Thymus (tissue), 11 donors: Measurements from ENCODE around the gene HCK. TPM values are rescaled to one million over a fixed set of nuclear protein-coding genes. Genes with fewer than 3 reads are reported as not detected.
A peak's percentile ranks its signal among the peaks of the same experiment; 100 is the strongest.

Experiments
- DNase-seq, 9 donors: peaks; one replicate each; pipeline ENCODE4 v3.0.0-alpha.2; 2013; ENCODE audit warnings: low spot score in 9 of 9, low read depth in 6 of 9, missing footprints in 1 of 9
- H3K27ac ChIP-seq, 2 donors: one replicate each; pipeline ENCODE4 v1.5.1; 2013; ENCODE audit warnings: control low read depth in 1 of 2, low read depth in 1 of 2, low read length in 1 of 2, mild to moderate bottlenecking in 1 of 2, moderate library complexity in 1 of 2
- H3K27me3 ChIP-seq, 2 donors: one replicate each; pipeline ENCODE4 v1.5.1; 2013; ENCODE audit warnings: low read length in 1 of 2; ENCODE audit not compliant: control insufficient read depth in 2 of 2, insufficient read depth in 1 of 2
- H3K36me3 ChIP-seq, 2 donors: one replicate each; pipeline ENCODE4 v1.5.1; 2013; ENCODE audit warnings: low read length in 1 of 2, mild to moderate bottlenecking in 1 of 2, moderate library complexity in 1 of 2; ENCODE audit not compliant: control insufficient read depth in 2 of 2, insufficient read depth in 2 of 2
- H3K4me1 ChIP-seq, 2 donors: one replicate each; pipeline ENCODE4 v1.5.1; 2013; ENCODE audit warnings: low read length in 2 of 2; ENCODE audit not compliant: control insufficient read depth in 2 of 2, insufficient read depth in 2 of 2
- H3K4me3 ChIP-seq, 2 donors: one replicate each; pipeline ENCODE4 v1.5.1; 2013; ENCODE audit warnings: low read length in 2 of 2, control low read depth in 1 of 2, mild to moderate bottlenecking in 1 of 2
- H3K9me3 ChIP-seq, 2 donors: one replicate each; pipeline ENCODE4 v1.5.1; 2013; ENCODE audit warnings: low read length in 1 of 2, mild to moderate bottlenecking in 1 of 2; ENCODE audit not compliant: control insufficient read depth in 2 of 2, insufficient read depth in 1 of 2
- WGBS: extraction: QIAGEN DNeasy Blood & Tissue Kit; methylation state at CpG from one replicate; pipeline ENCODE4 v1.1.7; 2013; 5-methylcytosine and 5-hydroxymethylcytosine counted together
- polyA plus RNA-seq: library from polyadenylated mRNA; stranded (reverse); fragments of 200-250 nt; gene quantifications from one replicate; pipeline ENCODE4 v1.2.3, GENCODE V29; 2013
- total RNA-seq: library from RNA; stranded (reverse); fragments of 120-200 nt; gene quantifications from one replicate; pipeline ENCODE4 v1.2.4, GENCODE V29; 2013
- donor health status: healthy.

Gene HCK
- total and polyA plus RNA-seq, 2 donors = 25.2 to 33.3 TPM

DNA sequence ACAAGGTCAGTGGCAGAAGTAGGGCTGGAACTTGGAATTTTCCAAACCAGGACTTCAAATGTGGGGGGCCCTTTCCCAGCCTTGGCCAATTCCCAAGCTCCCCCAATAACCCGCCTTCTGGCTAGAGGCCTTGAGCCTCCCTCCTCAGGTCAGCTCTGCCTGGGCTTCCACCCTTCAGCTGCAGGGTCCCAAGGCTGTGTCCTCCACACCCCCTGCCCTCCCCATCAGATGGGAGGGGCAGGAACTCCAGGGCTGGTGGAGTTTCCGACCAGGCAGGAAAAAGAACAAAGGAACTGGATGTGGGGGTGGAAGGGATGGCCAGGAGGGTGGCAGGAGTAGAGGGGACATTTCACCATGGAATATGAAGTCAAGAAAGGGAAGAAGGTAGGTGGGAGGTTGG, 41.9 kb upstream of the HCK start, which contains the start of gene CCM2L:
Gene CCM2L (plus strand): TSS at position 338 of the 400 bp plus-strand sequence. CDS start 17 bp downstream, at position 355.
- peaks cover 2 to 22% of the 10 kb centered on the region in 2 donors for H3K27me3 ChIP-seq
- H3K36me3 ChIP-seq = no peaks in the 10 kb centered on the region
- no peak for DNase-seq
- no peaks in the 10 kb centered on the region for H3K9me3 ChIP-seq
- 91% methylated on average over 2 of the region's 2 CpGs for WGBS
- no peaks in the 10 kb centered on the region for H3K4me1 ChIP-seq
- no peak within 1 kb of the TSS for H3K27ac ChIP-seq
- no peak within 1 kb of the TSS for H3K4me3 ChIP-seq

DNA sequence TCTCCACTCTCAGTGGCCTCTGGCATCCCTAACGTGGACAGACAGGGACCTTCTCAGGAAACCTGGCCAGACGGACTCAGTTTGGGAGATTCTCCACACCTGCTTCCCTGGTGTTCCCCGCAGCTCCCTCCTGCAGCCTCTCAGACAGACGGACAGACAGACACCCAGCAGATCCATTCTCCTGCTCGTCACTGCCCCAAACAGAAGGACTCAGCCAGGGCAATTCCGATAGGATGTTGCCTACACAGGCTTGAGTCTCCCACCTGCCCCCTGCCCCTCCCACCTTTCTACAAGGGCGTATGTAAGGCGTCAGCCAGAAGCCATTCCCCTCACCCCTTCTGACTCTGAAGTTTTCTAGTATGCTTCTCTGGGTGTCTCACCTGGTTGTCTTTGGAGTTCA, 41.4 kb upstream of the HCK start:
- no peaks in the 10 kb centered on the region for H3K4me1 ChIP-seq
- no peak overlapping the region for H3K27ac ChIP-seq
- H3K36me3 ChIP-seq = no peaks in the 10 kb centered on the region
- H3K4me3 ChIP-seq = no peak overlapping the region
- no peak for DNase-seq
- 89% methylated on average over 8 of the region's 8 CpGs for WGBS
- H3K27me3 ChIP-seq = peaks cover 2 to 23% of the 10 kb centered on the region in 2 donors
- no peaks in the 10 kb centered on the region for H3K9me3 ChIP-seq

DNA sequence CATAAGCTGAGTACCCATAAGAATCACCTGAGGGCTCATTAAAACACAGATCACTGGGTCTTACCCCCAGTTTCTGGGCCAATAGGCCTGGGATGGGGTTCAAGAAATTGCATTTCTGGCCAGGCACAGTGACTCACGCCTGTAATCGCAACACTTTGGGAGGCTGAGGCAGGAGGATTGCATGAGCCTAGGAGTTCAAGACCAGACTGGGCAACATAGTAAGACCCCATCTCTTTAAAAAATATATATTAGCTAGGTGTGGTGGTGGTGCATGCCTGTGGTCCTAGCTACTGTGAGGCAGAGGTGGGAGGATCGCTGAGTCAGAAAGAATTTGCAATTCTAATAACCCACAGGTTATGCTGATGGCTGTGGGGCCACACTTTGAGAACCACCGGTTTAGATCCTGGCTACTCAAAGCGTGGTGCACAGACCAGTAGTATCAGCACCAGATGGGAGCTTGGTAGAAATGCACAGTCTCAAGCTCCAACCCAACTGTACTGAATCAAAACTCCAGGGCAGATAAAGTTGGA, 39.8 kb upstream of the HCK start:
- no peak overlapping the region for H3K27ac ChIP-seq

DNA sequence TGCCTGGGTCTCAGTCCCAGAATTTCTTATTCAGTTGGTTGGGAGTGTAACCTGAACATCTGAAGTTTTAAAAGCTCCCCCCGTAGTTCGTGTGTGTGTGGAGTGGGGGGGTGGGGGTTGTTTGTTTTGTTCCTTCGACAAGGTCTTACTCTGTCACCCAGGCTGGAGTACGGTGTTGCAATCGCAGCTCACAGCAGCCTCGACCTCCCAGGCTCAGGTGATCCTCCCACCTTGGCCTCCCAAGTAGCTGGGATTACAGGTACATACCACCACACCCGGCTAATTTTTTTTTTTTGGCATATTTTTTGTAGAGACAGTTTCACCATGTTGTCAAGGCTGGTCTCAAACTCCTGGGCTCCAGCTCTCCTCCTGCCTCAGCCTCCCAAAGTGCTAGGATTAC, 38.7 kb upstream of the HCK start:
- peaks cover 12 to 42% of the 10 kb centered on the region in 2 donors for H3K27me3 ChIP-seq
- no peak overlapping the region for H3K27ac ChIP-seq
- WGBS = 89% methylated on average over 7 of the region's 7 CpGs
- H3K9me3 ChIP-seq = no peaks in the 10 kb centered on the region
- DNase-seq = no peak
- peaks cover 0 to 2% of the 10 kb centered on the region in 2 donors for H3K4me1 ChIP-seq
- no peaks in the 10 kb centered on the region for H3K36me3 ChIP-seq
- H3K4me3 ChIP-seq = no peak overlapping the region

More for the DNA sequence above, 39.8 kb upstream of the HCK start:
- Histone ChIP-seq H3K9me3 (no peaks in the 10 kb centered on the region), H3K36me3 (no peaks in the 10 kb centered on the region), H3K4me1 (no peaks in the 10 kb centered on the region), H3K27me3 (peaks cover 2 to 34% of the 10 kb centered on the region in 2 donors), H3K4me3 (no peak overlapping the region)
- no peak for DNase-seq
- WGBS = 93% methylated on average over 5 of the region's 5 CpGs

DNA sequence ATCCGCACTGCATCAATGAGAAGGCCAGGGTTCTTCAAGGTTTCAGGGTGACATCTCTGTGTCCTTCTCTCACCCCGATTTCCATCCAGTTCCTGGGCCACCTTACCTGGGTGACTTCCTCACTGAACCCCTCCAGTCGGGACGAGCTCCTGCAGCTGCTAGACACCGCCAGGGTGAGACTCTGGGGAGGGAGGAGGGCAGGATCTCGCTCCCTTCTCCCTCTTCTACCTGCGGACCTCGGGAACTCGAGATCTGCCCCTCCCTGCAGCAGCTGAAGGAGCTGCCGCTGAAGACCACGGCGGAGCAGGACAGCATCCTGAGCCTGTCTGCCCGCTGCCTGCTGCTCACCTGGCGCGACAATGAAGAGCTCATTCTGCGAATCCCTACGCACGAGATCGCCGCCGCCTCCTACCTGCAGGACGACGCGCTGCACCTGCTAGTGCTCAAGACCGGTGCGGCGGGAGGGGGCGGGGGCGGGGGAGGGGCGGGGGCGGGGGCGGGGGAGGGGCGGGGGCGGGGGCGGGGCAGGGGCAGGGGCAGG, 34.3 kb upstream of the HCK start:
- H3K9me3 ChIP-seq = no peaks in the 10 kb centered on the region
- H3K36me3 ChIP-seq = no peaks in the 10 kb centered on the region
- no peak overlapping the region for H3K4me3 ChIP-seq
- peak in 2 of 9 donors; percentile 30 to 49 for DNase-seq
- peaks cover 31 to 69% of the 10 kb centered on the region in 2 donors for H3K27me3 ChIP-seq
- no peak overlapping the region for H3K27ac ChIP-seq
- peaks cover 0 to 17% of the 10 kb centered on the region in 2 donors for H3K4me1 ChIP-seq
- 19% methylated on average over 35 of the region's 35 CpGs for WGBS

DNA sequence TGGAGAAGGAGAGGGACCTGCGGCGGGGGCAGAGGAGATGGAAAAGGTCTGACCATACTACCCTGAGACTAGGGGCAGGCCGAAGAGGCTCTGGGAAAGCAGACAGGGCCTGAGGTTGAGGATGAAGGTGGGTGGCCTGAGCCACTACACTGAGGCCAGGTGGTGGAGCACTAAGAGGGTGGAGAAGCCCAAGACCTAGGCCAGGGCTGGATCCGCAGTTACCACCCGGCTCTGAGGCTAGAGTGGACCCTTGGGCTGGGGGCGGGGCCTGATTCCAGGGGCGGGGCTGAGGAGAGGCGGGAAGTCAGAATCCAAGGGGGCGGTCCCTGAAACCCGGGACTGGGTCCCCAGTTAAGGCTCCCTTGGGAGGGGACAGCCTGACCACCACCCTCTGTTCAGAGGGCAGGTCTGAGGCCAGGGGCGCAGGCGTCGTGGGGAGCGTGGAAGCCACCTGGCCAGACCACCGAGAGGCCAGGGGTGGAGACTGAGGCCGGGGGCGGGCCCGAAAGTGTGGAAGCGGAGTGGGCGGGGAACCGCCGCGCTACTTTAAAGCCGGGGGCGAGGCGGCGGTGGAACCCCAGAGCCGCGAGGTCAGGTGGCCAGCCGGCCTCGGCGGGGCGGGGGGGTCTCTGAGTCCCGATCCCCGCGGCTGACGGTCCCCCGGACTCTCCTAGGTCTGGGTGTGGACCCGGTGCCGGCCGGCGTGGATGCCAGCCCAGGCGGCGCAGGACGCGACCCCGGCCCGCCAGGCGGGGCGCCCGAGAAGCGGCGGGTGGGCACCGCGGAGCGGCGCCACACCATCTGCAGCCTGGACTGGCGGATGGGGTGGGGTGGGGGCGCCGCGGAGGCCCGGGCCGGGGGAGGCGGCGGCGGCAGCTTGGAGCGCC, 33.5 kb upstream of the HCK start:
- Histone ChIP-seq H3K36me3 (no peaks in the 10 kb centered on the region), H3K27me3 (peaks cover 31 to 68% of the 10 kb centered on the region in 2 donors), H3K4me3 (peak overlapping the region; percentile 22 to 52), H3K27ac (no peak overlapping the region), H3K4me1 (peaks cover 0 to 17% of the 10 kb centered on the region in 2 donors), H3K9me3 (no peaks in the 10 kb centered on the region)
- DNase-seq = peak in 2 of 9 donors; percentile 16 to 37
- 2% methylated on average over 67 of the region's 67 CpGs for WGBS

DNA sequence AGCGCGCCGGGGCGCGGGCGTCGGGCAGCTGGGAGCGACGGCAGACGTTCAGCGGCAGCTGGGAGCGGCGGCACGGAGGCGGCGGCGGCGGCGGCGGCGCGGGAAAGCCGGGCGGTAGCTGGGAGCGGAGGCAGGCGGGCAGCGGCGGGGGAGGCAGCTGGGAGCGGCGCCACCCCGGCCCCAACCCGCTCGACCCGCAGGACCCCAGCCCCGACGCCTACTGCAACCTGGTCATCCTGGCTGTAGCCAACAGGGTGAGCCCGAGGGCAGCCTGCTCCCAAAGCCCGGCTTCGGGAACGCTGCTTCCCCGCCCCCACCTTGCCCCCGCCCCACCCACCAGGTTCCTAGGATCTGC, 32.9 kb upstream of the HCK start:
- Histone ChIP-seq H3K27me3 (peaks cover 31 to 67% of the 10 kb centered on the region in 2 donors), H3K4me3 (peak overlapping the region in 1 of 2 donors; percentile 52), H3K9me3 (no peaks in the 10 kb centered on the region), H3K27ac (no peak overlapping the region), H3K36me3 (no peaks in the 10 kb centered on the region), H3K4me1 (peaks cover 0 to 17% of the 10 kb centered on the region in 2 donors)
- no peak for DNase-seq
- under 1% methylated on average over 42 of the region's 42 CpGs for WGBS

DNA sequence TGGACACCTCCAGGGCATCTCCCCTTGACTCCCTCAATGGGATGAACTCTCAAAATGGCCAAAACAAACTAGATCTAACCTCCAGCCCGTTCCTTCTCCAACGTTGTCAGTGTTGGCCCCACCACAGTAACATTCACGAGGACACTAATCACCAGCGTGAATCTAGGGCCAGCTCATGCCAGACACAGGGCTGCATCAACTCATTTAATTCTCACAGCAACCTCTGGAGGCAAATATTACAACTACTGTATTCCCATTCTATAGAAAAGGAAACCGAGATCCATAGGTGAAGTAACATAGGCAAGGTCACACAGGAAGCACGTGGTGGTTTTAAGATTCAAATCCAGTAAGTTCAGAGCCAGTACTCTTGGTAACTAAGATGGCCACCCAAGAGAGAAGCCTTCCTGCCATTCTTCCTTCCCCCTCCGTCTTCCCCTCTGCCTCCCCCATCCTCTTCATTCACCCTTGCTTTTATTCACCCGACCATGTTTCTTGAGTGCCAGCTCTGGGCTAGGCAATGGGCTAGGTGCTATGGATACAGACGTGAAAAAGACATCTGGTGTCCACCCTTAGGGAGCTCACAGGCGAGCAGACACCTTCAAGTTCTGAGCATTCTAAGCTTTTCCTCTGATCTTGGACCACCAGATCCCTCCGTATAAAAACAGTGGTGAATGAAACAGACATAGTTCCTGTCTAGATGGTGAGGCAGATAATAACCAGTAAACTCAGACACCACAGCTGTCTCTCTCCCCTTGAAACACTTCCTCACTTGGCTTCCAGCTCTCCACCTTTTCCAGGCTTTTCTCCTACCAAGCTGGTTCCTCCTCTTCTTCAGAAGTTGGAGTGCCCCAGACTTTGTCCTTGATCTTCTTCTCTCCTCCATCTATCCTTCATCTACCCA, 32.2 kb upstream of the HCK start:
- H3K27me3 ChIP-seq = peaks cover 29 to 66% of the 10 kb centered on the region in 2 donors
- 20% methylated on average over 11 of the region's 11 CpGs for whole genome bisulfite sequencing
- no peaks in the 10 kb centered on the region for H3K36me3 ChIP-seq
- H3K4me1 ChIP-seq = peaks cover 0 to 17% of the 10 kb centered on the region in 2 donors
- peak overlapping the region in 1 of 2 donors; percentile 52 for H3K4me3 ChIP-seq
- no peaks in the 10 kb centered on the region for H3K9me3 ChIP-seq
- DNase-seq = no peak
- H3K27ac ChIP-seq = no peak overlapping the region
